ENCODE data around the gene TXNDC15.
"Not testable (repeated sequence)": the region's sequence is repeated elsewhere in the genome, so short reads cannot be mapped to it uniquely, and the experiment has no call there.

Gene TXNDC15

GRCh38 chr5:134878403-134878802 is 4.2 kb downstream of the TXNDC15 start:
- no peak for DNase-seq

GRCh38 chr5:134879456-134879855 is 5.3 kb downstream of the TXNDC15 start:
- no peak for DNase-seq

- not testable (repeated sequence) for DNase-seq
Measured at GRCh38 chr5:134880937-134881336, 6.8 kb downstream of the TXNDC15 start.

GRCh38 chr5:134881711-134882110 is 7.5 kb downstream of the TXNDC15 start:
- DNase-seq: not testable (repeated sequence)

- DNase-seq: no peak
Measured at GRCh38 chr5:134887593-134888159, 13.5 kb downstream of the TXNDC15 start.

- DNase-seq: no peak
Measured at GRCh38 chr5:134889335-134889734, 15.2 kb downstream of the TXNDC15 start.

- no peak for DNase-seq
Measured at GRCh38 chr5:134891473-134891872, 17.3 kb downstream of the TXNDC15 start.

- DNase-seq: no peak
Measured at GRCh38 chr5:134892282-134892681, 18.1 kb downstream of the TXNDC15 start.

- DNase-seq: no peak
Measured at GRCh38 chr5:134892926-134893325, 18.8 kb downstream of the TXNDC15 start.

- no peak for DNase-seq
Measured at GRCh38 chr5:134893748-134894505, 19.8 kb downstream of the TXNDC15 start.

GRCh38 chr5:134902071-134902801 is 28.1 kb downstream of the TXNDC15 start:
- no peak for DNase-seq

- peak in 1 of 2 experiments; percentile 44 for DNase-seq
Measured at GRCh38 chr5:134904610-134905245, 30.6 kb downstream of the TXNDC15 start, which contains the start of gene PCBD2. Gene PCBD2 (plus strand): TSS chr5:134905131. CDS start chr5:134905140, 9 bp downstream.

- DNase-seq: no peak
Measured at GRCh38 chr5:134905246-134905996, 31.2 kb downstream of the TXNDC15 start.

- DNase-seq: no peak
Measured at GRCh38 chr5:134906811-134907210, 32.6 kb downstream of the TXNDC15 start.

GRCh38 chr5:134910752-134911151 is 36.6 kb downstream of the TXNDC15 start:
- not testable (repeated sequence) for DNase-seq

- DNase-seq: no peak
Measured at GRCh38 chr5:134911285-134912206, 37.4 kb downstream of the TXNDC15 start.

- no peak for DNase-seq
Measured at GRCh38 chr5:134913254-134913653, 39.1 kb downstream of the TXNDC15 start.

GRCh38 chr5:134913795-134914194 is 39.6 kb downstream of the TXNDC15 start:
- DNase-seq: no peak

GRCh38 chr5:134917070-134917815 is 43.1 kb downstream of the TXNDC15 start:
- DNase-seq: no peak

GRCh38 chr5:134918861-134919260 is 44.7 kb downstream of the TXNDC15 start:
- DNase-seq: no peak
